ENCODE data around the gene NR6A1. TPM values are rescaled to one million over a fixed set of nuclear protein-coding genes. Genes with fewer than 3 reads are reported as not detected.

NR6A1 gene
- total RNA-seq, 2 experiments from 2014 or later = 0.74 to 1.1 TPM

DNA sequence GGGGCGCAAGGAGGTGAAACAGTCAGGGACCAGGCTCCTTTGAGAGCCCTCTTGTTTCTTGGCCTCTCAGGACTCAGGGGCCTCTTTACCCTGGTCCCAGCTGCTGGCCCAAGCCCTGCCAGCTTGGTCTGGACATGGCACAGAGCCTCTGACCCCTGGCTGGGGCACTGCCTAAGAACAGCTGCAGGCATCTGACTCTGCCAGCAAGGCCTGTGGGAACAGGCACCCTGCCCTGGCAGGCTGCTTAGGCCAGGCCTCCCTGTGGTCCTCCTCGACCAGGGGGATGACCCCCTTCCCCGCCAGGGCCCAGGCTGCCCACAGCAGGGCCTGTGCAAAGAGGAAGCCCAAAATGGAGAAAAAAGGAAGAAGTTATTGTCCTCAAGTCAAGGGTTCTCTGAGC lies 31.3 kb upstream of the NR6A1 start:
- intact Hi-C loops (cut with micrococcal nuclease) = no loop called here
- H3K4me3 Mint-ChIP-seq = no peak overlapping the region
- no peak for DNase-seq
- H3K27me3 Mint-ChIP-seq = peaks cover 6% of the 10 kb centered on the region
- ATAC-seq = no peak
- H3K4me1 Mint-ChIP-seq (ENCODE audit: low read depth) = no peaks in the 10 kb centered on the region
- no peaks in the 10 kb centered on the region for H3K36me3 Mint-ChIP-seq (ENCODE audit: low read depth)
- H3K9me3 Mint-ChIP-seq = no peaks in the 10 kb centered on the region
- TF ChIP-seq, protein P1, sequence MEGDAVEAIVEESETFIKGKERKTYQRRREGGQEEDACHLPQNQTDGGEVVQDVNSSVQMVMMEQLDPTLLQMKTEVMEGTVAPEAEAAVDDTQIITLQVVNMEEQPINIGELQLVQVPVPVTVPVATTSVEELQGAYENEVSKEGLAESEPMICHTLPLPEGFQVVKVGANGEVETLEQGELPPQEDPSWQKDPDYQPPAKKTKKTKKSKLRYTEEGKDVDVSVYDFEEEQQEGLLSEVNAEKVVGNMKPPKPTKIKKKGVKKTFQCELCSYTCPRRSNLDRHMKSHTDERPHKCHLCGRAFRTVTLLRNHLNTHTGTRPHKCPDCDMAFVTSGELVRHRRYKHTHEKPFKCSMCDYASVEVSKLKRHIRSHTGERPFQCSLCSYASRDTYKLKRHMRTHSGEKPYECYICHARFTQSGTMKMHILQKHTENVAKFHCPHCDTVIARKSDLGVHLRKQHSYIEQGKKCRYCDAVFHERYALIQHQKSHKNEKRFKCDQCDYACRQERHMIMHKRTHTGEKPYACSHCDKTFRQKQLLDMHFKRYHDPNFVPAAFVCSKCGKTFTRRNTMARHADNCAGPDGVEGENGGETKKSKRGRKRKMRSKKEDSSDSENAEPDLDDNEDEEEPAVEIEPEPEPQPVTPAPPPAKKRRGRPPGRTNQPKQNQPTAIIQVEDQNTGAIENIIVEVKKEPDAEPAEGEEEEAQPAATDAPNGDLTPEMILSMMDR (IDR thresholded peaks at IDR 0.05) = no peak
- POLR2A ChIA-PET = no interaction called here
- no peak overlapping the region for H3K27ac Mint-ChIP-seq
- CTCF ChIA-PET = interaction anchor here (0.6 kb wide), 1 partner anchor 1352 kb away, joined by 4 read pairs; no protein-coding TSS in a partner anchor

DNA sequence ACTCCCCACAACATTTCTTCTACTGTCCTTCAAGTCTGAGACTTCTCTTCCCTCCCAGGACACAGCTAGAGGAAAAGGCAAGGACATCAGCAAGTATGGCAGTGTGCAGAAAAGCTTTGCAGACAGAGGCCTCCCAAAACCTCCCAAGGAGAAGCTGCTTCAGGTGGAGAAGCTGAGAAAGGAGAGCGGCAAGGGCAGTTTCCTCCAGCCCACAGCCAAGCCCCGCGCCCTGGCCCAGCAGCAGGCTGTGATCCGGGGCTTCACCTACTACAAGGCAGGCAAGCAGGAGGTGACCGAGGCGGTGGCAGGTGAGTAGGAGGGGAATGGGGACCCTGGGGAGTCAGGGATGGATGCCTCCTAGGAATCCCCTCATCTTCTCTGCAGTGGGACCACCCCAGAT lies 30.2 kb upstream of the NR6A1 start:
- POLR2A ChIA-PET = no interaction called here
- H3K27ac Mint-ChIP-seq = no peak overlapping the region
- H3K4me1 Mint-ChIP-seq (ENCODE audit: low read depth) = no peaks in the 10 kb centered on the region
- no peaks in the 10 kb centered on the region for H3K36me3 Mint-ChIP-seq (ENCODE audit: low read depth)
- H3K27me3 Mint-ChIP-seq = peaks cover 10% of the 10 kb centered on the region
- ATAC-seq = no peak
- DNase-seq = no peak
- CTCF ChIA-PET = interaction anchor here (1.2 kb wide), 1 partner anchor 342 kb away, joined by 3 read pairs; the partner anchor contains the start of gene SCAI
- H3K9me3 Mint-ChIP-seq = no peaks in the 10 kb centered on the region
- TF ChIP-seq, protein P1 (IDR thresholded peaks at IDR 0.05) = no peak
- intact Hi-C loops (cut with micrococcal nuclease) = no loop called here
- H3K4me3 Mint-ChIP-seq = no peak overlapping the region

DNA sequence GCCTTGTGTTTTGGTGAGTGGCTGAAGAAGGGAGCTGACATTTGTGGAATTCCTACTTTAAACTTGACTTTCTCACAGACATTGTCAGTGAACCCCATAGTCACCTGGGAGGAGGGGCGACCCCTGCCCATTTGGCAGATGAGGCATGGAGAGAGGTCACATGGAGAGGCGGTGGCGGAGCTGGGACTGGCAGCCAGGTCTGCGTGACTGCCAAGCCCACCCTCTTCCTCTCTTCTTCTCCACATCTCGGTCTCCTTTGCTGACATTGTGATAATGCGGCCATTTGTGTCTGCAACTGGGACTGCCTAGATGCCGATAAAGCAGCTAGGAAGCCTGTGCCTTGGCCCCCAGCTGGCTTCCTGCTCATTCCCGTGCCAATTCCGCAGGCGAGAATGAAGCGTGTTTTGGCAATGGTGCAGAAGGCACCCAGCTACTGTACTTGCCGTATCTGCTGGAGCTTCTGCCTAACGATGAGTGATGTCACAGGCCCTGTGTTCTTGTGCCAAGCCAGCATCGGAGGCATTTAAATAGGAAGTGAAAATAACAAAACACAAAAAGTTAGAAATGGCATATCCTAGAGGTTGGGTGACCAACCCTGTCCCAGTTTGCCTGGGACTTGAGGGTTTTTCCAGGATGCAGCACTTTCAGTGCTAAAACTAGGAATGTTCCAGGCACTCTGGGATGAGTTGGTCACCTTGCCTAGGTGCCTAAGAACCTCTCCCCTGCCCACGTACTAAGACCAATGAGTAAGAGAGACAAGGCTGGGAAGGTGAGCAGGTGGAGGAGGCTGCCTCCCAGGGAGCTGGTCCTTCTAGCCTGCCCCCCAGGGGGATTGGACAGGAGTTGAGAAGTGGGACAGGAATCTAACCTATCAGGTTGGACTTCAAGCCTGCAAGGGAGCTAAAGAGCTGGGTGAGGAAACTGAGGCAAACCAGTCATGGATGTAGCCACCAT lies 29.5 kb upstream of the NR6A1 start:
- Mint-ChIP-seq H3K27me3 (peaks cover 10% of the 10 kb centered on the region), H3K9me3 (no peaks in the 10 kb centered on the region), H3K4me3 (no peak overlapping the region), H3K27ac (no peak overlapping the region), H3K4me1 (ENCODE audit: low read depth) (no peaks in the 10 kb centered on the region), H3K36me3 (ENCODE audit: low read depth) (no peaks in the 10 kb centered on the region)
- no peak for ATAC-seq
- ChIA-PET CTCF (interaction anchor here (1.2 to 1.6 kb wide), 3 partner anchors 29 to 343 kb away, joined by 3 to 4 read pairs (median 3); partner anchors contain the start of genes SCAI and WDR38), POLR2A (interaction anchor here (1.1 kb wide), 1 partner anchor 58 kb away, joined by 3 read pairs; no protein-coding TSS in a partner anchor)
- intact Hi-C loops (cut with micrococcal nuclease) = no loop called here
- TF ChIP-seq, protein P1 (IDR thresholded peaks at IDR 0.05) = no peak
- no peak for DNase-seq

DNA sequence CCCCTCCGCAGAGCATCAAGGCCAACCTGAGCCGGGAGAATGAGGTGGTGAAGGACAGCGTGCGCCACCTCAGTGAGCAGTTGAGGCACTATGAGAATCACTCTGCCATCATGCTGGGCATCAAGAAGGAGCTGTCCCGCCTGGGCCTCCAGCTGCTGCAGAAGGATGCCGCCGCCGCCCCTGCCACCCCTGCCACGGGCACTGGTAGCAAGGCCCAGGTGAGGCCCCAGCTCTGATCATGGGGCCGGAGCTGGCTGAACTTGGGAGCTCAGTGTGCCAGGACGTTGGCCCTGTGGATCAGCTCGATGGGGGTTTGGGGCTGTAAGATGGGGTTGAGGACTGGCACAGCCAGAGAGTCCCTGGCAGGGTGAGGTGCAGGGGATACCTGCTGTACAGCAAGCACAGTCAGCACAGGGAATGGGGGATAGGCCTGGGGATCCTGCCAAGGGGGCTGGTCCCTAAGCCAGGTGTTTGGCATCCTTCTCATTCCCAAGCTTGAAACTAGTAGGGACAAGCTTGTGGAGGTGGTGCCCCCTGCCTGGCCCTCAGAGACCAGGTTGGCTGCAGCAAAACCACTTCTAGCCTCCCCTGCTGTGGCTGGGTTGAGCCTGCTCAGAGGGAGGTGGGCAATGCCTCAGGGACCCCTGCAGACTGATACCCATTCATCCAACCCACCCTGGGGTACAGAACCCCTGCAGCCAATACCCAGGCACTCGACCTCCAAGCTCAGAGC lies 28.3 kb upstream of the NR6A1 start:
- POLR2A ChIA-PET = interaction anchor here (1.1 kb wide), 1 partner anchor 59 kb away, joined by 3 read pairs; no protein-coding TSS in a partner anchor
- Mint-ChIP-seq H3K36me3 (ENCODE audit: low read depth) (no peaks in the 10 kb centered on the region), H3K27me3 (peaks cover 8% of the 10 kb centered on the region), H3K4me1 (ENCODE audit: low read depth) (no peaks in the 10 kb centered on the region), H3K9me3 (no peaks in the 10 kb centered on the region), H3K27ac (no peak overlapping the region), H3K4me3 (no peak overlapping the region)
- intact Hi-C loops (cut with micrococcal nuclease) = no loop called here
- TF ChIP-seq, protein P1 (IDR thresholded peaks at IDR 0.05) = no peak
- no peak for ATAC-seq
- DNase-seq = no peak
- CTCF ChIA-PET = interaction anchor here (0.7 to 1.6 kb wide), 4 partner anchors 27 to 54 kb away, joined by 3 to 4 read pairs (median 4); partner anchors contain the start of gene WDR38
